Muscle layer of colon (tissue), 2 donors: ENCODE results near the gene CAPSL.
"Not testable (repeated sequence)": the region's sequence is repeated elsewhere in the genome, so short reads cannot be mapped to it uniquely, and the experiment has no call there.

Source experiments
- H3K27ac ChIP-seq: one replicate; pipeline ENCODE4 v1.7.0; 2013; ENCODE audit warnings: low read depth, mild to moderate bottlenecking, low read length, moderate library complexity
- H3K27me3 ChIP-seq, 2 donors: one replicate each; pipeline ENCODE4 v1.7.0; 2013; ENCODE audit warnings: low read length in 2 of 2, mild to moderate bottlenecking in 2 of 2; ENCODE audit not compliant: insufficient read depth in 2 of 2, control insufficient read depth in 1 of 2
- H3K36me3 ChIP-seq: one replicate; pipeline ENCODE4 v1.7.0; 2013; ENCODE audit warnings: mild to moderate bottlenecking, low read length; ENCODE audit not compliant: insufficient read depth
- H3K4me1 ChIP-seq: one replicate; pipeline ENCODE4 v1.7.0; 2013; ENCODE audit warnings: mild to moderate bottlenecking, low read length; ENCODE audit not compliant: insufficient read depth
- H3K4me3 ChIP-seq, 2 donors: one replicate each; pipeline ENCODE4 v1.7.0; 2013; ENCODE audit warnings: low read length in 2 of 2, low read depth in 1 of 2, mild to moderate bottlenecking in 1 of 2, moderate library complexity in 1 of 2
- H3K9ac ChIP-seq: one replicate; pipeline ENCODE4 v1.7.0; 2013; ENCODE audit warnings: low read length
- H3K9me3 ChIP-seq: one replicate; pipeline ENCODE4 v1.7.0; 2013; ENCODE audit warnings: mild to moderate bottlenecking, low read length
- donor health status: abdominal sarcoma.
- donor health status: Adenocarcinoma of cecum.

Gene CAPSL

GRCh38 chr5:35903631-35904203 is 34.7 kb downstream of the CAPSL start:
- no peaks in the 10 kb centered on the region for H3K27me3 ChIP-seq
- no peak overlapping the region for H3K9ac ChIP-seq
- H3K4me1 ChIP-seq = no peaks in the 10 kb centered on the region
- H3K27ac ChIP-seq = no peak overlapping the region
- H3K9me3 ChIP-seq = no peaks in the 10 kb centered on the region
- H3K4me3 ChIP-seq = no peak overlapping the region
- H3K36me3 ChIP-seq = no peaks in the 10 kb centered on the region

GRCh38 chr5:35902046-35902672 is 36.3 kb downstream of the CAPSL start:
- Histone ChIP-seq H3K9ac (no peak overlapping the region), H3K27ac (no peak overlapping the region), H3K4me1 (no peaks in the 10 kb centered on the region), H3K27me3 (no peaks in the 10 kb centered on the region), H3K36me3 (no peaks in the 10 kb centered on the region), H3K4me3 (no peak overlapping the region), H3K9me3 (no peaks in the 10 kb centered on the region)

GRCh38 chr5:35900972-35901695 is 37.3 kb downstream of the CAPSL start:
- no peaks in the 10 kb centered on the region for H3K27me3 ChIP-seq
- H3K4me1 ChIP-seq = no peaks in the 10 kb centered on the region
- no peak overlapping the region for H3K27ac ChIP-seq
- no peak overlapping the region for H3K4me3 ChIP-seq
- H3K9me3 ChIP-seq = no peaks in the 10 kb centered on the region
- H3K9ac ChIP-seq = no peak overlapping the region
- no peaks in the 10 kb centered on the region for H3K36me3 ChIP-seq

- Histone ChIP-seq H3K27ac (no peak overlapping the region), H3K27me3 (no peaks in the 10 kb centered on the region), H3K9me3 (no peaks in the 10 kb centered on the region), H3K4me1 (no peaks in the 10 kb centered on the region), H3K4me3 (no peak overlapping the region), H3K9ac (no peak overlapping the region), H3K36me3 (no peaks in the 10 kb centered on the region)
Measured at GRCh38 chr5:35899800-35900199, 38.6 kb downstream of the CAPSL start.

GRCh38 chr5:35898952-35899660 is 39.3 kb downstream of the CAPSL start:
- Histone ChIP-seq H3K4me3 (no peak overlapping the region), H3K4me1 (no peaks in the 10 kb centered on the region), H3K27me3 (no peaks in the 10 kb centered on the region), H3K36me3 (no peaks in the 10 kb centered on the region), H3K9ac (no peak overlapping the region), H3K9me3 (no peaks in the 10 kb centered on the region), H3K27ac (no peak overlapping the region)

GRCh38 chr5:35894131-35894530 is 44.3 kb downstream of the CAPSL start:
- no peaks in the 10 kb centered on the region for H3K4me1 ChIP-seq
- H3K36me3 ChIP-seq = no peaks in the 10 kb centered on the region
- H3K9me3 ChIP-seq = no peaks in the 10 kb centered on the region
- H3K4me3 ChIP-seq = no peak overlapping the region
- no peak overlapping the region for H3K9ac ChIP-seq
- H3K27ac ChIP-seq = no peak overlapping the region
- H3K27me3 ChIP-seq = no peaks in the 10 kb centered on the region

GRCh38 chr5:35892799-35893198 is 45.6 kb downstream of the CAPSL start:
- H3K9me3 ChIP-seq, H3K27me3 ChIP-seq, H3K4me3 ChIP-seq, H3K4me1 ChIP-seq, H3K36me3 ChIP-seq, H3K9ac ChIP-seq, H3K27ac ChIP-seq: not testable (repeated sequence)

- H3K27me3 ChIP-seq = no peaks in the 10 kb centered on the region
- no peak overlapping the region for H3K27ac ChIP-seq
- no peak overlapping the region for H3K9ac ChIP-seq
- H3K4me3 ChIP-seq = no peak overlapping the region
- H3K36me3 ChIP-seq = no peaks in the 10 kb centered on the region
- no peaks in the 10 kb centered on the region for H3K4me1 ChIP-seq
- no peaks in the 10 kb centered on the region for H3K9me3 ChIP-seq
Measured at GRCh38 chr5:35890021-35891020, 48.1 kb downstream of the CAPSL start.

- no peak overlapping the region for H3K27ac ChIP-seq
- no peak overlapping the region for H3K4me3 ChIP-seq
- no peaks in the 10 kb centered on the region for H3K9me3 ChIP-seq
- no peaks in the 10 kb centered on the region for H3K36me3 ChIP-seq
- H3K9ac ChIP-seq = no peak overlapping the region
- no peaks in the 10 kb centered on the region for H3K4me1 ChIP-seq
- no peaks in the 10 kb centered on the region for H3K27me3 ChIP-seq
Measured at GRCh38 chr5:35887321-35888100, 50.9 kb downstream of the CAPSL start.

GRCh38 chr5:35886381-35886780 is 52.0 kb downstream of the CAPSL start:
- Histone ChIP-seq H3K36me3 (no peaks in the 10 kb centered on the region), H3K4me1 (no peaks in the 10 kb centered on the region), H3K9ac (no peak overlapping the region), H3K27ac (no peak overlapping the region), H3K9me3 (no peaks in the 10 kb centered on the region), H3K27me3 (no peaks in the 10 kb centered on the region), H3K4me3 (no peak overlapping the region)
